Esophagus squamous epithelium (tissue), 4 donors: Measurements from ENCODE around the gene AIP.

ENCODE experiments used
- CTCF ChIP-seq, 6 experiments: fragments of 450-650 bp in 4 of 6; fragments of 200-600 bp in 2 of 6; sonication (generic) in 2 of 6; IDR thresholded peaks; one replicate each; pipeline ENCODE4 v1.5.1; 2016 to 2019; ENCODE audit warnings: antibody characterized with exemption in 6 of 6, mild to moderate bottlenecking in 4 of 6, moderate library complexity in 4 of 6
- POLR2A ChIP-seq, 4 donors: fragments of 450-650 bp; IDR thresholded peaks; one replicate each; pipeline ENCODE4 v1.6.1; 2017; ENCODE audit warnings: antibody characterized with exemption in 4 of 4, mild to moderate bottlenecking in 4 of 4, moderate library complexity in 3 of 4

- no peak for TF ChIP-seq CTCF (IDR thresholded peaks at IDR 0.05)
- no peak for TF ChIP-seq POLR2A (IDR thresholded peaks at IDR 0.05)
These were observed 475 bp upstream of the AIP start for GRCh38 chr11:67482275-67482826.
